Measurements from ENCODE around the gene IMP4.

DNA sequence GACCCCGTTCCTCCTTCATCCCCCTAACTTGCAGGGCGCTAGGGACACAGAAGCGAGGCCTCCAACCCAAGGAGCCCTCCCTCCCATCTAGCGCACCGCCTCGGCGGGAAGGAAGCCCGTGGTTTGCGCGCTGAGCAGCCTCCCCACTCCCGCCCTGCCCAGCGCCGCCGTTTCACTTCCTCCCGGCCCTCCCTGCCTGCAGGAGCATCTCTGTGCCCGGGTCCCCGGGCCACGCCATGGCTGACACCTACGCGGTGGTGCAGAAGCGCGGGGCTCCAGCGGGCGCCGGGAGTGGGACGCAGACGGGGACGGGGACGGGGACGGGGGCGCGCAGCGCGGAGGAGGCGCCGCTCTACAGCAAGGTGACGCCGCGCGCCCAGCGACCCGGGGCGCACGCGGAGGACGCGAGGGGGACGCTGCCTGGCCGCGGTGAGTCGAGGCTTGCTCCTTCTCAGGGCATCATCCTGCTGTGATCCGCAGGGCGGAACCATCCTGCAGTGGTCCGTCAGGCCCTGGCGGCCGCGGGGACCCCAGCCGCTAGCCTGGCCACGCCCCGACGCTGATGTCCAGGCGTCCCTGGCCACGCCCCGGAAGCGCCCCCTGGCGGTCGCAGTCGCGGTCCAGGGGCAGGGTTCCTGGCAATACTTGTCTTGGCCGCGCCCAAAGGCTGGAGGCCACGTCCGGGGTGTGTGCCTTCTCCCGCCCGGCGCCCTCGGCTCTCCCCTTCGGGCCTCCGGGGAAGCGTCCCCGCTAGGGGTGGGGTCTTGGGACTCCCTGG lies 29.5 kb downstream of the IMP4 start:
- TF ChIP-seq, protein P1, sequence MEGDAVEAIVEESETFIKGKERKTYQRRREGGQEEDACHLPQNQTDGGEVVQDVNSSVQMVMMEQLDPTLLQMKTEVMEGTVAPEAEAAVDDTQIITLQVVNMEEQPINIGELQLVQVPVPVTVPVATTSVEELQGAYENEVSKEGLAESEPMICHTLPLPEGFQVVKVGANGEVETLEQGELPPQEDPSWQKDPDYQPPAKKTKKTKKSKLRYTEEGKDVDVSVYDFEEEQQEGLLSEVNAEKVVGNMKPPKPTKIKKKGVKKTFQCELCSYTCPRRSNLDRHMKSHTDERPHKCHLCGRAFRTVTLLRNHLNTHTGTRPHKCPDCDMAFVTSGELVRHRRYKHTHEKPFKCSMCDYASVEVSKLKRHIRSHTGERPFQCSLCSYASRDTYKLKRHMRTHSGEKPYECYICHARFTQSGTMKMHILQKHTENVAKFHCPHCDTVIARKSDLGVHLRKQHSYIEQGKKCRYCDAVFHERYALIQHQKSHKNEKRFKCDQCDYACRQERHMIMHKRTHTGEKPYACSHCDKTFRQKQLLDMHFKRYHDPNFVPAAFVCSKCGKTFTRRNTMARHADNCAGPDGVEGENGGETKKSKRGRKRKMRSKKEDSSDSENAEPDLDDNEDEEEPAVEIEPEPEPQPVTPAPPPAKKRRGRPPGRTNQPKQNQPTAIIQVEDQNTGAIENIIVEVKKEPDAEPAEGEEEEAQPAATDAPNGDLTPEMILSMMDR (IDR thresholded peaks at IDR 0.05; ENCODE audit: low read length) = peak; percentile 70
- no peak for TF ChIP-seq EZH2 (IDR thresholded peaks at IDR 0.05; ENCODE audit: borderline replicate concordance, low read length)
